Sigmoid colon (tissue), 4 donors: ENCODE measurements around the gene THAP4.

ENCODE experiments used
- EP300 ChIP-seq, 4 donors: sonication (generic); formaldehyde crosslinking; IDR thresholded peaks; one replicate each; pipeline ENCODE4 v1.6.1; 2017; ENCODE audit warnings: antibody characterized with exemption in 4 of 4
- POLR2A ChIP-seq, 2 donors: fragments of 450-650 bp; IDR thresholded peaks; one replicate each; pipeline ENCODE4 v1.6.1; 2016; ENCODE audit warnings: antibody characterized with exemption in 2 of 2, mild to moderate bottlenecking in 2 of 2, moderate library complexity in 2 of 2
- POLR2AphosphoS5 ChIP-seq, 4 donors: sonication (generic); formaldehyde crosslinking; IDR thresholded peaks; one replicate each; pipeline ENCODE4 v1.6.1; 2017; ENCODE audit warnings: antibody characterized with exemption in 4 of 4
- TF ChIP-seq, protein P1 (sequence below), 4 experiments: fragments of 450-650 bp in 3 of 4; fragments of 200-600 bp in 1 of 4; IDR thresholded peaks; one replicate each; pipeline ENCODE4 v1.5.1; 2016 to 2019; ENCODE audit warnings: antibody characterized with exemption in 4 of 4, mild to moderate bottlenecking in 3 of 4, moderate library complexity in 2 of 4

DNA sequence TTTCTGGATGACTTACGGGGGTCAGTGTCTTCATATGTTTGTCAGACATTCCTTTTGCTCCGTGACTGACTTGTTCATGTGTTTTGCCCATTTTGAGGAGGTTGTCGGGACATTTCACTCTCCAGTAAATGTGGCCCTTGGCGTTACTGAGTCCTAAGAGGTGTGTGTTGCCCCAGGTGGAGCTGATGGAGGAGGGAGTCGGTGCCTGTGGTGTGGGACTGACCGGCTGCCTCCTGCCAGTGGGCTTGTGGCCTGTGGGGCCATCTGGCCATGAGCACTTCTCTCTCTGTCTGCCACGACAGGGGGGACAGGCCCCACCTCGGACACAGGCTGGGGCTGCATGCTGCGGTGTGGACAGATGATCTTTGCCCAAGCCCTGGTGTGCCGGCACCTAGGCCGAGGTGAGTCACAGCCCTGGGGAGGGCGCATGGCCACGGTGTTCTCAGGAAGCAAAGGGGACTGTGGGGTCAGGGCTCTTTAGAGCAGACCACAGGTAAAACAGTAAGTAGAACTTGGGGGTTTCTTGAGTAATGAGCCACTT lies 16.3 kb upstream of the THAP4 start:
- TF ChIP-seq, protein P1, sequence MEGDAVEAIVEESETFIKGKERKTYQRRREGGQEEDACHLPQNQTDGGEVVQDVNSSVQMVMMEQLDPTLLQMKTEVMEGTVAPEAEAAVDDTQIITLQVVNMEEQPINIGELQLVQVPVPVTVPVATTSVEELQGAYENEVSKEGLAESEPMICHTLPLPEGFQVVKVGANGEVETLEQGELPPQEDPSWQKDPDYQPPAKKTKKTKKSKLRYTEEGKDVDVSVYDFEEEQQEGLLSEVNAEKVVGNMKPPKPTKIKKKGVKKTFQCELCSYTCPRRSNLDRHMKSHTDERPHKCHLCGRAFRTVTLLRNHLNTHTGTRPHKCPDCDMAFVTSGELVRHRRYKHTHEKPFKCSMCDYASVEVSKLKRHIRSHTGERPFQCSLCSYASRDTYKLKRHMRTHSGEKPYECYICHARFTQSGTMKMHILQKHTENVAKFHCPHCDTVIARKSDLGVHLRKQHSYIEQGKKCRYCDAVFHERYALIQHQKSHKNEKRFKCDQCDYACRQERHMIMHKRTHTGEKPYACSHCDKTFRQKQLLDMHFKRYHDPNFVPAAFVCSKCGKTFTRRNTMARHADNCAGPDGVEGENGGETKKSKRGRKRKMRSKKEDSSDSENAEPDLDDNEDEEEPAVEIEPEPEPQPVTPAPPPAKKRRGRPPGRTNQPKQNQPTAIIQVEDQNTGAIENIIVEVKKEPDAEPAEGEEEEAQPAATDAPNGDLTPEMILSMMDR (IDR thresholded peaks at IDR 0.05) = no peak
- TF ChIP-seq EP300 (IDR thresholded peaks at IDR 0.05) = no peak
- TF ChIP-seq POLR2AphosphoS5 (IDR thresholded peaks at IDR 0.05) = no peak
- TF ChIP-seq POLR2A (IDR thresholded peaks at IDR 0.05) = no peak
